ENCODE results near the gene DENND1A.
"Not testable (repeated sequence)": the region's sequence is repeated elsewhere in the genome, so short reads cannot be mapped to it uniquely, and the experiment has no call there.

Gene DENND1A

GRCh38 chr9:123728571-123728970, 201.4 kb downstream of the DENND1A start:
- not testable (repeated sequence) for DNase-seq (ENCODE audit: low read depth in 2 of 2)

- DNase-seq (ENCODE audit: low read depth in 2 of 2): no peak
Measured at GRCh38 chr9:123727332-123727731, 202.6 kb downstream of the DENND1A start.

- no peak for DNase-seq (ENCODE audit: low read depth in 2 of 2)
Measured at GRCh38 chr9:123725389-123725788, 204.5 kb downstream of the DENND1A start.

- no peak for DNase-seq (ENCODE audit: low read depth in 2 of 2)
Measured at GRCh38 chr9:123724211-123724796, 205.6 kb downstream of the DENND1A start.

GRCh38 chr9:123723135-123723875, 206.6 kb downstream of the DENND1A start:
- DNase-seq (ENCODE audit: low read depth in 2 of 2): no peak

GRCh38 chr9:123722378-123722777, 207.5 kb downstream of the DENND1A start:
- no peak for DNase-seq (ENCODE audit: low read depth in 2 of 2)

- no peak for DNase-seq (ENCODE audit: low read depth in 2 of 2)
Measured at GRCh38 chr9:123718188-123718587, 211.7 kb downstream of the DENND1A start.

GRCh38 chr9:123717581-123718175, 212.2 kb downstream of the DENND1A start:
- DNase-seq (ENCODE audit: low read depth in 2 of 2): no peak

- DNase-seq (ENCODE audit: low read depth in 2 of 2): no peak
Measured at GRCh38 chr9:123716339-123716945, 213.5 kb downstream of the DENND1A start.

- no peak for DNase-seq (ENCODE audit: low read depth in 2 of 2)
Measured at GRCh38 chr9:123715258-123715657, 214.7 kb downstream of the DENND1A start.

GRCh38 chr9:123713282-123713681, 216.6 kb downstream of the DENND1A start:
- no peak for DNase-seq (ENCODE audit: low read depth in 2 of 2)

- DNase-seq (ENCODE audit: low read depth in 2 of 2): no peak
Measured at GRCh38 chr9:123712399-123712798, 217.5 kb downstream of the DENND1A start.

GRCh38 chr9:123710299-123710698, 219.6 kb downstream of the DENND1A start:
- DNase-seq (ENCODE audit: low read depth in 2 of 2): no peak

GRCh38 chr9:123702483-123702882, 227.4 kb downstream of the DENND1A start:
- no peak for DNase-seq (ENCODE audit: low read depth in 2 of 2)

GRCh38 chr9:123697686-123698085, 232.2 kb downstream of the DENND1A start:
- DNase-seq (ENCODE audit: low read depth in 2 of 2): no peak

- DNase-seq (ENCODE audit: low read depth in 2 of 2): no peak
Measured at GRCh38 chr9:123696476-123696875, 233.4 kb downstream of the DENND1A start.

- no peak for DNase-seq (ENCODE audit: low read depth in 2 of 2)
Measured at GRCh38 chr9:123695386-123695785, 234.5 kb downstream of the DENND1A start.

GRCh38 chr9:123691765-123692303, 238.1 kb downstream of the DENND1A start:
- no peak for DNase-seq (ENCODE audit: low read depth in 2 of 2)

- no peak for DNase-seq (ENCODE audit: low read depth in 2 of 2)
Measured at GRCh38 chr9:123689701-123690428, 240.1 kb downstream of the DENND1A start.

- DNase-seq (ENCODE audit: low read depth in 2 of 2): no peak
Measured at GRCh38 chr9:123687246-123687751, 242.6 kb downstream of the DENND1A start.

- no peak for DNase-seq (ENCODE audit: low read depth in 2 of 2)
Measured at GRCh38 chr9:123686829-123687192, 243.1 kb downstream of the DENND1A start.

Data from stimulated activated CD4-positive, alpha-beta T cell treated with anti-CD3 and anti-CD28 coated beads, Interleukin-15, amount 100 ng/mL, for 48 hours (primary cell).